Neural cell (in vitro differentiated cells): ENCODE measurements around the gene GRK3. TPM values are rescaled to one million over a fixed set of nuclear protein-coding genes. Genes with fewer than 3 reads are reported as not detected.

Experiments
- H2AFZ ChIP-seq: fragments of 200-600, 300-800 bp; sonication (generic), shearing (Covaris generic); 2 replicates; pipeline ENCODE4 v1.6.0; 2014; ENCODE audit warnings: low read depth, mild to moderate bottlenecking, antibody characterized with exemption, low read length, moderate library complexity
- H3F3A ChIP-seq: fragments of 200-600 bp; shearing (Covaris generic); 2 replicates; pipeline ENCODE4 v1.6.1; 2016; ENCODE audit warnings: mild to moderate bottlenecking, moderate library complexity, mixed read lengths, antibody characterized with exemption, low read length; ENCODE audit not compliant: insufficient read depth, poor library complexity, severe bottlenecking
- H3K27ac ChIP-seq: fragments of 200-600, 300-800 bp; sonication (generic), shearing (Covaris generic); 2 replicates; pipeline ENCODE4 v1.5.1; 2014; ENCODE audit warnings: mild to moderate bottlenecking, low read length, moderate library complexity
- H3K27me3 ChIP-seq: fragments of 300-800, 200-600 bp; sonication (generic), shearing (Covaris generic); 2 replicates; pipeline ENCODE4 v1.6.0; 2014; ENCODE audit warnings: mild to moderate bottlenecking, low read depth, low read length, moderate library complexity; ENCODE audit not compliant: insufficient read depth
- H3K36me3 ChIP-seq: fragments of 300-800, 200-600 bp; sonication (generic), shearing (Covaris generic); 2 replicates; pipeline ENCODE4 v1.5.1; 2014; ENCODE audit warnings: mild to moderate bottlenecking, antibody characterized with exemption, low read length, moderate library complexity; ENCODE audit not compliant: insufficient read depth
- H3K4me2 ChIP-seq: fragments of 300-800, 200-600 bp; sonication (generic), shearing (Covaris generic); 2 replicates; pipeline ENCODE4 v1.6.0; 2014; ENCODE audit warnings: mild to moderate bottlenecking, low read length
- H3K4me3 ChIP-seq: fragments of 300-800, 200-600 bp; sonication (generic), shearing (Covaris generic); 2 replicates; pipeline ENCODE4 v1.5.1; 2014; ENCODE audit warnings: mild to moderate bottlenecking, low read length, moderate library complexity
- H3K79me2 ChIP-seq: fragments of 200-600 bp; shearing (Covaris generic); replicated peaks from 2 replicates; pipeline ENCODE4 v1.6.0; 2014; ENCODE audit warnings: mild to moderate bottlenecking, low read length, moderate library complexity; ENCODE audit not compliant: insufficient read depth
- H3K9ac ChIP-seq: fragments of 300-800, 200-600 bp; sonication (generic), shearing (Covaris generic); 2 replicates; pipeline ENCODE4 v1.6.1; 2016; ENCODE audit warnings: mild to moderate bottlenecking, low read length, mixed read lengths
- H3K9me2 ChIP-seq: fragments of 200-600 bp; shearing (Covaris generic); 2 replicates; pipeline ENCODE4 v1.6.1; 2016; ENCODE audit warnings: mild to moderate bottlenecking, low read length, mixed read lengths; ENCODE audit not compliant: insufficient read depth
- H3K9me3 ChIP-seq: fragments of 200-600, 300-800 bp; sonication (generic), shearing (Covaris generic); 2 replicates; pipeline ENCODE4 v1.6.1; 2016; ENCODE audit warnings: mild to moderate bottlenecking, mixed run types, low read length, moderate library complexity, mixed read lengths
- H4K20me1 ChIP-seq: fragments of 200-600 bp; shearing (Covaris generic); 2 replicates; pipeline ENCODE4 v1.6.1; 2016; ENCODE audit warnings: mild to moderate bottlenecking, mixed run types; ENCODE audit not compliant: insufficient read depth
- EP300 ChIP-seq: fragments of 450-650 bp; conservative IDR thresholded peaks from 2 replicates; pipeline ENCODE4 v1.6.1; 2014; ENCODE audit warnings: antibody characterized with exemption, mild to moderate bottlenecking, moderate library complexity; ENCODE audit not compliant: poor library complexity, severe bottlenecking
- EZH2 ChIP-seq: fragments of 200-600, 300-800 bp; shearing (Covaris generic), sonication (generic); IDR thresholded peaks from 2 replicates; pipeline ENCODE4 v1.6.1; 2014; ENCODE audit warnings: antibody characterized with exemption, low read length, borderline replicate concordance, mild to moderate bottlenecking; ENCODE audit not compliant: insufficient read depth, poor library complexity, severe bottlenecking
- MXI1 ChIP-seq: fragments of 450-650 bp; conservative IDR thresholded peaks from 2 replicates; pipeline ENCODE4 v1.6.1; 2014; ENCODE audit warnings: antibody characterized with exemption, mild to moderate bottlenecking; ENCODE audit not compliant: poor library complexity, severe bottlenecking
- POLR2AphosphoS5 ChIP-seq: IDR thresholded peaks from 2 replicates; pipeline ENCODE4 v1.6.1; 2012
- RAD21 ChIP-seq: fragments of 450-650 bp; conservative IDR thresholded peaks from 2 replicates; pipeline ENCODE4 v1.6.1; 2014; ENCODE audit warnings: antibody characterized with exemption, mild to moderate bottlenecking, moderate library complexity
- SMC3 ChIP-seq: fragments of 450-650 bp; conservative IDR thresholded peaks from 2 replicates; pipeline ENCODE4 v1.6.1; 2014; ENCODE audit warnings: antibody characterized with exemption, mild to moderate bottlenecking, moderate library complexity; ENCODE audit not compliant: poor library complexity
- TAF1 ChIP-seq: IDR thresholded peaks from 2 replicates; pipeline ENCODE4 v1.6.1; 2012; ENCODE audit warnings: low read depth
- polyA plus RNA-seq: library from polyadenylated mRNA; depleted of rRNA; stranded (reverse); fragments of >200 nt; gene quantifications from 2 replicates; pipeline ENCODE4 v1.2.3, GENCODE V29; 2014
- TF ChIP-seq, protein P1 (sequence below): IDR thresholded peaks from 2 replicates; pipeline ENCODE4 v1.6.1; 2012; ENCODE audit warnings: borderline replicate concordance
- TF ChIP-seq, protein P2 (sequence below): fragments of 450-650 bp; IDR thresholded peaks from 2 replicates; pipeline ENCODE4 v1.5.1; 2014; ENCODE audit warnings: antibody characterized with exemption, mild to moderate bottlenecking, moderate library complexity; ENCODE audit not compliant: poor library complexity, severe bottlenecking

The GRK3 gene
- polyA plus RNA-seq, 1 donor from 2014 or later = 9.8 TPM

DNA sequence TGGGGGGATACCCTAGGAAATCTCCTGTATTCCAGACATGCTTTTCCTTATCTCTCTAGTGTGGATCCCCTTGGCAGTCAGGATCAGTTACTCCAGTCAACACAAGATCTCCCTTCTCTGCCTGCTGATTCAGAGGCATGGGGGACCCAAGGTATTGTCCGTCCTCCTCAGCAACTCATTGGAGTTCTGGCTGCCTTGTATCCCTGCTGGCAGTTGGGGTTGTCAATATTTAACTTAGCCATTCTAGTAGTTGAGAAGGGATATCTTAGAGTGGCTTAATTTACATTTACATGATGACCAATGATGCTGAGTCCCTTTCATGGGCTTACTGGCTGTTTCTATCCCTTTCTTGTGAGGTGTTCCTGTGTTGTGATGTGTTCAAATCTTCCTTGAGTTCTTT, 74.2 kb downstream of the GRK3 start:
- Histone ChIP-seq H3K27me3 (no peaks in the 10 kb centered on the region), H3K4me2 (no peak overlapping the region), H3K9ac (no peak overlapping the region), H3F3A (no peaks in the 10 kb centered on the region), H3K79me2 (no peaks in the 10 kb centered on the region), H3K4me3 (no peak overlapping the region), H2AFZ (no peak overlapping the region), H3K27ac (no peak overlapping the region), H3K9me3 (peaks cover 5% of the 10 kb centered on the region), H4K20me1 (no peaks in the 10 kb centered on the region), H3K36me3 (peaks cover 6% of the 10 kb centered on the region), H3K9me2 (no peaks in the 10 kb centered on the region)
- TF ChIP-seq EZH2 (no peak), MXI1 (no peak), TAF1 (no peak), POLR2AphosphoS5 (no peak), RAD21 (no peak), SMC3 (no peak), EP300 (no peak)
- TF ChIP-seq, protein P1, sequence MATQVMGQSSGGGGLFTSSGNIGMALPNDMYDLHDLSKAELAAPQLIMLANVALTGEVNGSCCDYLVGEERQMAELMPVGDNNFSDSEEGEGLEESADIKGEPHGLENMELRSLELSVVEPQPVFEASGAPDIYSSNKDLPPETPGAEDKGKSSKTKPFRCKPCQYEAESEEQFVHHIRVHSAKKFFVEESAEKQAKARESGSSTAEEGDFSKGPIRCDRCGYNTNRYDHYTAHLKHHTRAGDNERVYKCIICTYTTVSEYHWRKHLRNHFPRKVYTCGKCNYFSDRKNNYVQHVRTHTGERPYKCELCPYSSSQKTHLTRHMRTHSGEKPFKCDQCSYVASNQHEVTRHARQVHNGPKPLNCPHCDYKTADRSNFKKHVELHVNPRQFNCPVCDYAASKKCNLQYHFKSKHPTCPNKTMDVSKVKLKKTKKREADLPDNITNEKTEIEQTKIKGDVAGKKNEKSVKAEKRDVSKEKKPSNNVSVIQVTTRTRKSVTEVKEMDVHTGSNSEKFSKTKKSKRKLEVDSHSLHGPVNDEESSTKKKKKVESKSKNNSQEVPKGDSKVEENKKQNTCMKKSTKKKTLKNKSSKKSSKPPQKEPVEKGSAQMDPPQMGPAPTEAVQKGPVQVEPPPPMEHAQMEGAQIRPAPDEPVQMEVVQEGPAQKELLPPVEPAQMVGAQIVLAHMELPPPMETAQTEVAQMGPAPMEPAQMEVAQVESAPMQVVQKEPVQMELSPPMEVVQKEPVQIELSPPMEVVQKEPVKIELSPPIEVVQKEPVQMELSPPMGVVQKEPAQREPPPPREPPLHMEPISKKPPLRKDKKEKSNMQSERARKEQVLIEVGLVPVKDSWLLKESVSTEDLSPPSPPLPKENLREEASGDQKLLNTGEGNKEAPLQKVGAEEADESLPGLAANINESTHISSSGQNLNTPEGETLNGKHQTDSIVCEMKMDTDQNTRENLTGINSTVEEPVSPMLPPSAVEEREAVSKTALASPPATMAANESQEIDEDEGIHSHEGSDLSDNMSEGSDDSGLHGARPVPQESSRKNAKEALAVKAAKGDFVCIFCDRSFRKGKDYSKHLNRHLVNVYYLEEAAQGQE = no peak
- TF ChIP-seq, protein P2, sequence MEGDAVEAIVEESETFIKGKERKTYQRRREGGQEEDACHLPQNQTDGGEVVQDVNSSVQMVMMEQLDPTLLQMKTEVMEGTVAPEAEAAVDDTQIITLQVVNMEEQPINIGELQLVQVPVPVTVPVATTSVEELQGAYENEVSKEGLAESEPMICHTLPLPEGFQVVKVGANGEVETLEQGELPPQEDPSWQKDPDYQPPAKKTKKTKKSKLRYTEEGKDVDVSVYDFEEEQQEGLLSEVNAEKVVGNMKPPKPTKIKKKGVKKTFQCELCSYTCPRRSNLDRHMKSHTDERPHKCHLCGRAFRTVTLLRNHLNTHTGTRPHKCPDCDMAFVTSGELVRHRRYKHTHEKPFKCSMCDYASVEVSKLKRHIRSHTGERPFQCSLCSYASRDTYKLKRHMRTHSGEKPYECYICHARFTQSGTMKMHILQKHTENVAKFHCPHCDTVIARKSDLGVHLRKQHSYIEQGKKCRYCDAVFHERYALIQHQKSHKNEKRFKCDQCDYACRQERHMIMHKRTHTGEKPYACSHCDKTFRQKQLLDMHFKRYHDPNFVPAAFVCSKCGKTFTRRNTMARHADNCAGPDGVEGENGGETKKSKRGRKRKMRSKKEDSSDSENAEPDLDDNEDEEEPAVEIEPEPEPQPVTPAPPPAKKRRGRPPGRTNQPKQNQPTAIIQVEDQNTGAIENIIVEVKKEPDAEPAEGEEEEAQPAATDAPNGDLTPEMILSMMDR = no peak

DNA sequence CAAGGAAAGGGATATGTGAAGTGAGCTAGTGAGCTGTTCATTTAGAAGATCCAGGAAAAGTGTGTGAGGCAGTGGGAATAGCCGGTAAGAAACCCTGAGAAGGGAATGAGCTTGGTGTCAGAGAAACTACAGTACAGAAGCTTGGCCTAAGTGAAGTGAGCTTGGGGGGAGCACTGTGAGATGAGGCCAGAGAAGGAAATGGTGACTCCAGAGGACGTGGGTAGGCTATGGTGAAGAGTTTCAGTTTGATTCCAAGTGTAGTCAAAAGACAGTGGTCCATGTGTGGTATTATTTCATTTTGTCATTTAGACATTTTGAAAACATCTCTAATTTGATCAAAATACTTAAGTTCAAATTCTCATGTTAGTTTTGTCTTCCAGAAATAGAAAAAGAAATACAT, 77.2 kb downstream of the GRK3 start:
- Histone ChIP-seq H3K9ac (no peak overlapping the region), H3K4me2 (no peak overlapping the region), H2AFZ (no peak overlapping the region), H4K20me1 (no peaks in the 10 kb centered on the region), H3K27ac (no peak overlapping the region), H3K4me3 (no peak overlapping the region), H3K36me3 (peaks cover 6% of the 10 kb centered on the region), H3K79me2 (no peaks in the 10 kb centered on the region), H3F3A (no peaks in the 10 kb centered on the region), H3K9me3 (peaks cover 5% of the 10 kb centered on the region), H3K27me3 (no peaks in the 10 kb centered on the region), H3K9me2 (no peaks in the 10 kb centered on the region)
- TF ChIP-seq EP300 (no peak), RAD21 (no peak), TAF1 (no peak), EZH2 (no peak), SMC3 (no peak), MXI1 (no peak), POLR2AphosphoS5 (no peak)
- TF ChIP-seq, protein P2 = no peak
- TF ChIP-seq, protein P1 = no peak
